ENCODE results near the gene VAMP7. TPM values are rescaled to one million over a fixed set of nuclear protein-coding genes. Genes with fewer than 3 reads are reported as not detected.
"Not testable (repeated sequence)": the region's sequence is repeated elsewhere in the genome, so short reads cannot be mapped to it uniquely, and the experiment has no call there.

The VAMP7 gene
- total and polyA plus RNA-seq, 8 donors = 6.4 to 39.7 (median 20.3) TPM

DNA sequence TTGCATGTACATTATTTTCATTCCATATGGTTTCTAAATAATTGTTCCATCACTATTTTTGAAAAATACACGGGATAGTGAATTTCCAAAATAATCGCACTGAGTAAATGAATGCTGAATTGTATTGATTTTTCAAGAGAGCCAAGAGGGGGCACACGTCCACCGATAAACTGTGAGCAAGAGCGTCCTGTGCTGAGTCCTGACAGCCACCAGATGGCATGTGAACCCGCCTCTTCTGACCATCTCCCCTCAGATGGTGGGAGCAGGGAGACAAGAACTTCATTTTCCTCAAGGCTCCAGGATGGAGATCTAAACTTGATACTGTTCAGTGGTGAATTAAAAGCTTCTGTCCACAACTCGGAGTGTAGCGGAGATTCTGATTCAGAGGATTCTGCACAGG is 85.7 kb downstream of the VAMP7 start:
- Histone ChIP-seq H3K4me1 (no peaks in the 10 kb centered on the region), H3K27me3 (no peaks in the 10 kb centered on the region), H3K27ac (no peak overlapping the region), H3K36me3 (no peaks in the 10 kb centered on the region), H3K4me3 (no peak overlapping the region), H3K9me3 (peaks cover 0 to 43% (median 23%) of the 10 kb centered on the region in 4 donors)
- intact Hi-C loops (cut with DNase I; ENCODE audit: low total_unique reads) = no loop called here
- TF ChIP-seq POLR2A (IDR thresholded peaks at IDR 0.05) = no peak
- TF ChIP-seq, protein P1, sequence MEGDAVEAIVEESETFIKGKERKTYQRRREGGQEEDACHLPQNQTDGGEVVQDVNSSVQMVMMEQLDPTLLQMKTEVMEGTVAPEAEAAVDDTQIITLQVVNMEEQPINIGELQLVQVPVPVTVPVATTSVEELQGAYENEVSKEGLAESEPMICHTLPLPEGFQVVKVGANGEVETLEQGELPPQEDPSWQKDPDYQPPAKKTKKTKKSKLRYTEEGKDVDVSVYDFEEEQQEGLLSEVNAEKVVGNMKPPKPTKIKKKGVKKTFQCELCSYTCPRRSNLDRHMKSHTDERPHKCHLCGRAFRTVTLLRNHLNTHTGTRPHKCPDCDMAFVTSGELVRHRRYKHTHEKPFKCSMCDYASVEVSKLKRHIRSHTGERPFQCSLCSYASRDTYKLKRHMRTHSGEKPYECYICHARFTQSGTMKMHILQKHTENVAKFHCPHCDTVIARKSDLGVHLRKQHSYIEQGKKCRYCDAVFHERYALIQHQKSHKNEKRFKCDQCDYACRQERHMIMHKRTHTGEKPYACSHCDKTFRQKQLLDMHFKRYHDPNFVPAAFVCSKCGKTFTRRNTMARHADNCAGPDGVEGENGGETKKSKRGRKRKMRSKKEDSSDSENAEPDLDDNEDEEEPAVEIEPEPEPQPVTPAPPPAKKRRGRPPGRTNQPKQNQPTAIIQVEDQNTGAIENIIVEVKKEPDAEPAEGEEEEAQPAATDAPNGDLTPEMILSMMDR (IDR thresholded peaks at IDR 0.05) = no peak
- no peak for TF ChIP-seq POLR2AphosphoS5 (IDR thresholded peaks at IDR 0.05)
- TF ChIP-seq EP300 (IDR thresholded peaks at IDR 0.05) = no peak
- no peak for DNase-seq
- WGBS, 5 donors = 41 to 49% (median 46%) methylated on average over 8 of the region's 8 CpGs

DNA sequence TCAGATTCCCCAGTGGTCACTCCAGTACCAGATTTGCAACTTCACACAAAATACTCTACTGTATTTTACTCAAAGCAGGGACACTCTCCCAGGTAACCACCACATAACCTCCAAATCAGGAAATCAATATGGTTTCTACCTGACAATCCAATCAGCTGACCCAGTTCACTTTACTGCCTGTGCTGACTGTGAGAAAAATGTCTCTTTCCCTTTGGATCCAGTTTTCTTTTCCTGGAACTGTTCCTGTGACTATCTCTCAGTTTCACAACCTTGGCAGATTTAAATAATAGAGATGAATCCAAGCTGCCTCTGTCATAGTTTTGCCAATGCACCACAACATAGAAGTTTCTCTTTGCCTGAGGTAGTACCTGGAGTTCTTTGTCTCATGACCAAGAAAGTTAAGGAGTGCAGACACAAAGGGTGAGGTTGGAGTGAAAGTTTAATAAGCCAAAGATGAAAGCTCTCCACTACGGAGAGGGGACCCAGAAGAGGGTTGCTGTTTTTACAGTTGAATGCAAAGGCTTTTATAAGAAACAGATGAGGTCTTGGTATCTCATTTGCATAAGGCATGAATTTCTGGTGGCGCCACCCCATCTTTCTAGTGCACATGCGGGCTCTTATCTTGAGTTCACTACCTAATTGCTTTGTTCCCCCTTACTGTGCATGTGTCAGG is 86.6 kb downstream of the VAMP7 start:
- intact Hi-C loops (cut with DNase I; ENCODE audit: low total_unique reads) = no loop called here
- no peaks in the 10 kb centered on the region for H3K27me3 ChIP-seq
- H3K27ac ChIP-seq = no peak overlapping the region
- H3K4me3 ChIP-seq = no peak overlapping the region
- H3K36me3 ChIP-seq = no peaks in the 10 kb centered on the region
- WGBS, 5 donors = 62 to 86% (median 65%) methylated on average over 3 of the region's 3 CpGs
- no peaks in the 10 kb centered on the region for H3K4me1 ChIP-seq
- no peak for DNase-seq
- TF ChIP-seq POLR2A (IDR thresholded peaks at IDR 0.05) (no peak), POLR2AphosphoS5 (IDR thresholded peaks at IDR 0.05) (no peak), EP300 (IDR thresholded peaks at IDR 0.05) (no peak)
- TF ChIP-seq, protein P1 (IDR thresholded peaks at IDR 0.05) = no peak
- peaks cover 0 to 41% (median 23%) of the 10 kb centered on the region in 4 donors for H3K9me3 ChIP-seq

DNA sequence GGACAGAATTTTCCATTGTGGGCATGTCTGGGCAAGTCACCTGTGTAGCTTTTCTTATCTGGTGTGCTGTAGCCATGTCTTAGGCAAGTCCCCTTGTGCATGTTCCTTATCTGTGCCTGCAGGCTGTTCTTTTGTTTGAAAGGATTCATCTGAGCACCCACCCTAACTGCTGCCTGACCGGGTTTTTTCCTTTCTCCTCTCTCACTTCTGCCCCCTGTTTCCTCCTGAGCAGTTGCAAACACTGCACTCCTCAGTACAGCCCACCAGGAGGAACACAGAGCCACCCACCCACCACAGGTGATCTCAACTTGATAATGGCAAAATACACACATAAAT is 87.1 kb downstream of the VAMP7 start:
- intact Hi-C loops (cut with DNase I; ENCODE audit: low total_unique reads) = no loop called here
- 33 to 56% (median 39%) methylated on average over 1 of the region's 1 CpG for WGBS, 5 donors
- TF ChIP-seq POLR2AphosphoS5 (IDR thresholded peaks at IDR 0.05) (no peak), POLR2A (IDR thresholded peaks at IDR 0.05) (no peak), EP300 (IDR thresholded peaks at IDR 0.05) (no peak)
- TF ChIP-seq, protein P1 (IDR thresholded peaks at IDR 0.05) = no peak

DNA sequence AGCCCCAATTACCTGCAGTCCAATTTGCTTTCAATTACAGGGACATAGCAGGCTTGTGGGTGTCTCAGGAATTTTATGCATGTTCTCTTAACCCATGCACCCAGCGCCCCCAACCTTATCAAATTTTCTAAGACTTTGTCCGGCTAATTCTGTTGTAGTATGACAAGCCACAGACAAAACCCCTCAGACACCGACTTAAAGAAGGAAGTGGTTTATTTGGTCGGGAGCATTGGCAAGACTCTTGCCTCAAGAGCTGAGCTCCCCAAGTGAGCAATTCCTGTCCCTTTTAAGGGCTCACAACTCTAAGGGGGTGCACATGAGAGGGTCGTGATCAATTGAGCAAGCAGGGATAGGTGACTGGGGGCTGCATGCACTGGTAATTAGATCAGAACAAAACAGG is 87.6 kb downstream of the VAMP7 start:
- TF ChIP-seq, protein P1 (IDR thresholded peaks at IDR 0.05) = no peak
- TF ChIP-seq POLR2A (IDR thresholded peaks at IDR 0.05) = no peak
- TF ChIP-seq EP300 (IDR thresholded peaks at IDR 0.05) = no peak
- no peak for TF ChIP-seq POLR2AphosphoS5 (IDR thresholded peaks at IDR 0.05)
- no peak for DNase-seq
- H3K4me3 ChIP-seq = no peak overlapping the region
- 35 to 43% (median 39%) methylated on average over 5 of the region's 5 CpGs for WGBS, 5 donors
- no peak overlapping the region for H3K27ac ChIP-seq
- peaks cover 0 to 31% (median 18%) of the 10 kb centered on the region in 4 donors for H3K9me3 ChIP-seq
- H3K27me3 ChIP-seq = no peaks in the 10 kb centered on the region
- no peaks in the 10 kb centered on the region for H3K4me1 ChIP-seq
- intact Hi-C loops (cut with DNase I; ENCODE audit: low total_unique reads) = no loop called here
- H3K36me3 ChIP-seq = no peaks in the 10 kb centered on the region

More for the DNA sequence above, 87.1 kb downstream of the VAMP7 start:
- Histone ChIP-seq H3K36me3 (no peaks in the 10 kb centered on the region), H3K4me3 (no peak overlapping the region), H3K27ac (no peak overlapping the region), H3K4me1 (no peaks in the 10 kb centered on the region), H3K9me3 (peaks cover 0 to 36% (median 22%) of the 10 kb centered on the region in 4 donors), H3K27me3 (no peaks in the 10 kb centered on the region)
- no peak for DNase-seq

DNA sequence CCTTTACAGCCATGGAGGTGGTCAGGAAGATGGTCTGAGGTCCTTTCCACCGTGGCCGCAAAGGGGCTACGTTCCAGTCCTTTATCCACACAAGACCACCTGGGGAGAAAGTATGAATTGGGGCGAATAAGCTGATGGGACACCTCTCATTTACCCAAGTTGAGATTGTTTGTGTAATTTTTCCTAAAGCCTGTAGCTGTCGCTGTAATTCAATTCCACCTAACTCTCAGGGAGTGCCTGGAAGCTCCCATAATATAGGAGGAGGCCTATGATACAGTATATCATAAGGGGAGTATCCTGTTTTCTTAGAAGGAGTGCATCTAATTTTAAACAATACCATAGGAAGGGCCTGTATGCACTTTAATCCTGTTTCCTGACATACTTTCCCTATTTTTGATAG is 90.5 kb downstream of the VAMP7 start:
- DNase-seq; H3K36me3 ChIP-seq; H3K27me3 ChIP-seq; H3K4me1 ChIP-seq; H3K4me3 ChIP-seq; H3K27ac ChIP-seq; intact Hi-C loops (cut with DNase I; ENCODE audit: low total_unique reads): not testable (repeated sequence)
- H3K9me3 ChIP-seq = peaks cover 0 to 16% (median 12%) of the 10 kb centered on the region in 4 donors
- 63 to 72% (median 67%) methylated on average over 5 of the region's 5 CpGs for WGBS, 5 donors

DNA sequence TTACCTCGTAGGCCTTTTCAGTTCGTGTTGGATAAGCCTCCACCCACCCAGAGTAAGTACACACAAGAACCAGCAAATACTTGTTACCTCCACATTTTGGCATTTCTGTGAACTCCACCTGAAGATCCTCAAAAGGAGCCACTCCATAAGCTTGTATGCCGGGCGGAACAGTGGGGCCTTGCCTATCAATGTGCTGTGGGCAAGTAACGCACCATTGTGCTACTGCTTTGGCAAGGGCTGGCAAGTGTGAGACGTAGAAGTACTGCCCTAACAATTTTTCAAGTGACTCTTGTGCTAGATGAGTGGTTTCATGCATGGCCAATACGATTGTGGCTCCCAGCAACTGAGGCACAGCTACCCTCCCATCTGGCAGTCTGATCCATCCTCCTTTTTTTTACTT is 91.1 kb downstream of the VAMP7 start:
- H3K27ac ChIP-seq; H3K4me1 ChIP-seq; DNase-seq; intact Hi-C loops (cut with DNase I; ENCODE audit: low total_unique reads); H3K27me3 ChIP-seq; H3K4me3 ChIP-seq; H3K36me3 ChIP-seq: not testable (repeated sequence)
- 67 to 79% (median 78%) methylated on average over 6 to 7 of the region's 7 CpGs for WGBS, 5 donors
- peaks cover 0 to 13% (median 12%) of the 10 kb centered on the region in 4 donors for H3K9me3 ChIP-seq
